Hepatocyte (in vitro differentiated cells): ENCODE measurements around the gene CHST1. TPM values are rescaled to one million over a fixed set of nuclear protein-coding genes. Genes with fewer than 3 reads are reported as not detected.

Experiments used
- DNase-seq: peaks from one replicate; pipeline ENCODE4 v3.0.0-alpha.2; 2016; ENCODE audit warnings: low spot score
- H2AFZ ChIP-seq: fragments of 200-600 bp; sonication (generic); 2 replicates; pipeline ENCODE4 v1.6.0; 2016; ENCODE audit warnings: antibody characterized with exemption, mild to moderate bottlenecking
- H3K27ac ChIP-seq: fragments of 200-600 bp; sonication (generic); 2 replicates; pipeline ENCODE4 v1.5.1; 2016; ENCODE audit warnings: mild to moderate bottlenecking
- H3K27me3 ChIP-seq: fragments of 200-600 bp; sonication (generic); 2 replicates; pipeline ENCODE4 v1.6.1; 2016
- H3K36me3 ChIP-seq: fragments of 200-600 bp; sonication (generic); replicated peaks from 2 replicates; pipeline ENCODE4 v1.5.1; 2016; ENCODE audit warnings: low read depth; ENCODE audit not compliant: insufficient read depth
- H3K4me1 ChIP-seq: fragments of 200-600 bp; sonication (generic); 2 replicates; pipeline ENCODE4 v1.5.1; 2016; ENCODE audit warnings: mild to moderate bottlenecking, moderate library complexity; ENCODE audit not compliant: insufficient read depth
- H3K4me2 ChIP-seq: fragments of 200-600 bp; sonication (generic); 2 replicates; pipeline ENCODE4 v1.6.0; 2016
- H3K4me3 ChIP-seq: fragments of 200-600 bp; sonication (generic); 2 replicates; pipeline ENCODE4 v1.5.1; 2016; ENCODE audit warnings: mild to moderate bottlenecking
- H3K79me2 ChIP-seq: fragments of 200-600 bp; sonication (generic); 2 replicates; pipeline ENCODE4 v1.6.0; 2017; ENCODE audit warnings: mild to moderate bottlenecking
- H3K9me2 ChIP-seq: fragments of 200-600 bp; sonication (generic); replicated peaks from 2 replicates; pipeline ENCODE4 v1.6.0; 2017; ENCODE audit warnings: mild to moderate bottlenecking; ENCODE audit not compliant: insufficient read depth
- H3K9me3 ChIP-seq: fragments of 200-600 bp; sonication (generic); 2 replicates; pipeline ENCODE4 v1.5.1; 2016; ENCODE audit warnings: low read depth, mild to moderate bottlenecking
- H4K20me1 ChIP-seq: fragments of 200-600 bp; sonication (generic); 2 replicates; pipeline ENCODE4 v1.6.0; 2016; ENCODE audit warnings: mild to moderate bottlenecking; ENCODE audit not compliant: insufficient read depth, poor library complexity, severe bottlenecking
- CTCF ChIP-seq: fragments of 200-600 bp; sonication (generic); IDR thresholded peaks from 2 replicates; pipeline ENCODE4 v1.5.1; 2016; ENCODE audit warnings: antibody characterized with exemption, mild to moderate bottlenecking; ENCODE audit not compliant: poor library complexity
- EZH2 ChIP-seq: fragments of 200-600 bp; sonication (generic); IDR thresholded peaks from 2 replicates; pipeline ENCODE4 v1.6.1; 2016; ENCODE audit warnings: antibody characterized with exemption, mild to moderate bottlenecking, borderline replicate concordance
- EZH2phosphoT487 ChIP-seq: fragments of 200-600 bp; sonication (generic); IDR thresholded peaks from one replicate; pipeline ENCODE4 v1.6.1; 2018; ENCODE audit warnings: antibody characterized with exemption, mild to moderate bottlenecking, low read depth, moderate library complexity; ENCODE audit not compliant: unreplicated experiment, severe bottlenecking
- WGBS: methylation state at CpG from one replicate; pipeline ENCODE4 v1.1.6; 2016; ENCODE audit warnings: low lambda C conversion rate; ENCODE audit errors: missing lambda C conversion rate; 5-methylcytosine and 5-hydroxymethylcytosine counted together
- polyA plus RNA-seq: library from polyadenylated mRNA; unstranded; fragments of >200 nt; fragmentation: Nextera tagmentation; extraction: Ambion mirVana; gene quantifications from 2 replicates; pipeline ENCODE4 v1.2.1, GENCODE V29; 2016
- total RNA-seq: library from RNA; depleted of rRNA; stranded (reverse); fragments of >200 nt; gene quantifications from 2 replicates; pipeline ENCODE4 v1.2.3, GENCODE V29; 2014

CHST1 gene
- total and polyA plus RNA-seq, 2 experiments from 2014 or later = 1.3 to 1.9 TPM

- H2AFZ ChIP-seq = peak overlapping the region; percentile 84
These were observed 831 bp downstream of the CHST1 start for GRCh38 chr11:45664376-45665205.

GRCh38 chr11:45663486-45664375 lies 1.7 kb downstream of the CHST1 start:
- Histone ChIP-seq H4K20me1 (no peaks in the 10 kb centered on the region), H2AFZ (no peak overlapping the region), H3K9me3 (no peaks in the 10 kb centered on the region), H3K9me2 (no peaks in the 10 kb centered on the region), H3K4me3 (no peak overlapping the region), H3K4me2 (peak overlapping the region; percentile 99), H3K27me3 (peaks cover 73% of the 10 kb centered on the region), H3K36me3 (no peaks in the 10 kb centered on the region), H3K27ac (no peak overlapping the region), H3K79me2 (no peaks in the 10 kb centered on the region), H3K4me1 (peaks cover 21% of the 10 kb centered on the region)
- no peak for DNase-seq
- TF ChIP-seq CTCF (no peak), EZH2 (no peak), EZH2phosphoT487 (no peak)
- 48% methylated on average over 11 of the region's 13 CpGs for WGBS

More at GRCh38 chr11:45664376-45665205, 831 bp downstream of the CHST1 start:
- Histone ChIP-seq H3K27ac (no peak overlapping the region), H3K79me2 (no peaks in the 10 kb centered on the region), H3K4me3 (peak overlapping the region; percentile 58), H3K9me2 (no peaks in the 10 kb centered on the region), H3K36me3 (no peaks in the 10 kb centered on the region), H3K4me1 (peaks cover 21% of the 10 kb centered on the region), H3K4me2 (peak overlapping the region; percentile 99), H3K27me3 (peaks cover 73% of the 10 kb centered on the region), H3K9me3 (no peaks in the 10 kb centered on the region), H4K20me1 (no peaks in the 10 kb centered on the region)
- TF ChIP-seq EZH2 = no peak
- TF ChIP-seq CTCF = no peak
- no peak for TF ChIP-seq EZH2phosphoT487
- WGBS = 2% methylated on average over 42 of the region's 76 CpGs
- no peak for DNase-seq

GRCh38 chr11:45662665-45663485 lies 2.5 kb downstream of the CHST1 start:
- Histone ChIP-seq H3K4me3 (no peak overlapping the region), H3K9me2 (no peaks in the 10 kb centered on the region), H3K27ac (no peak overlapping the region), H3K4me2 (peak overlapping the region; percentile 99), H3K27me3 (peaks cover 72% of the 10 kb centered on the region), H3K36me3 (no peaks in the 10 kb centered on the region), H2AFZ (no peak overlapping the region), H3K79me2 (no peaks in the 10 kb centered on the region), H3K9me3 (no peaks in the 10 kb centered on the region), H3K4me1 (peaks cover 21% of the 10 kb centered on the region), H4K20me1 (no peaks in the 10 kb centered on the region)
- DNase-seq = peak; percentile 76
- TF ChIP-seq EZH2 = no peak
- no peak for TF ChIP-seq EZH2phosphoT487
- no peak for TF ChIP-seq CTCF
- 51% methylated on average over 14 of the region's 14 CpGs for WGBS
